ENCODE data around the gene MAX. TPM values are rescaled to one million over a fixed set of nuclear protein-coding genes. Genes with fewer than 3 reads are reported as not detected.

The MAX gene
- total and polyA plus RNA-seq, 2 experiments from 2014 or later = 25.0 to 27.7 TPM

GRCh38 chr14:65079768-65080167, 22.5 kb downstream of the MAX start (continued):
- TF ChIP-seq CTCF (conservative IDR thresholded peaks at IDR 0.05; ENCODE audit: low read depth in 2 of 2) (no peak), CREB1 (CRISPR knock-in tag; IDR thresholded peaks at IDR 0.05; ENCODE audit: low read depth) (no peak), JUNB (IDR thresholded peaks at IDR 0.05; ENCODE audit: unreplicated experiment) (no peak), REST (IDR thresholded peaks at IDR 0.05; ENCODE audit: unreplicated experiment) (no peak), ETS1 (IDR thresholded peaks at IDR 0.05) (no peak), ZNF331 (CRISPR knock-in tag; IDR thresholded peaks at IDR 0.05; ENCODE audit: low read depth) (no peak), EZH2 (IDR thresholded peaks at IDR 0.05; ENCODE audit: low read depth, unreplicated experiment) (no peak), POLR2AphosphoS5 (IDR thresholded peaks at IDR 0.05; ENCODE audit: low read depth) (no peak), STAT1 (IDR thresholded peaks at IDR 0.05; ENCODE audit: unreplicated experiment) (no peak)

GRCh38 chr14:65079201-65079600, 23.1 kb downstream of the MAX start:
- Histone ChIP-seq H3K79me2 (replicated peaks; ENCODE audit: insufficient read depth) (peaks cover 17% of the 10 kb centered on the region; the same call in 1 of the 2 replicates), H3F3A (replicated peaks; ENCODE audit: low read depth) (no peaks in the 10 kb centered on the region), H3K9me2 (ENCODE audit: insufficient read depth) (no peaks in the 10 kb centered on the region), H3K36me3 (ENCODE audit: insufficient read depth) (peaks cover 4% of the 10 kb centered on the region; the same call in 1 of the 2 replicates), H3K4me1 (ENCODE audit: insufficient read depth) (no peaks in the 10 kb centered on the region), H3K4me2 (no peak overlapping the region), H3K27me3 (ENCODE audit: insufficient read depth) (no peaks in the 10 kb centered on the region), H4K20me1 (replicated peaks; ENCODE audit: insufficient read depth) (peaks cover 9% of the 10 kb centered on the region; the same call in 1 of the 2 replicates), H2AFZ (no peak overlapping the region), H3K4me3 (no peak overlapping the region), H3K27ac (ENCODE audit: low read depth) (no peak overlapping the region)
- H3K27ac Mint-ChIP-seq = peak overlapping the region; percentile 51; the same call in 1 of the 2 replicates
- H3K27me3 Mint-ChIP-seq (ENCODE audit: insufficient read depth, low read depth, poor library complexity) = peaks cover 3% of the 10 kb centered on the region
- peaks cover 13% of the 10 kb centered on the region for H3K4me1 Mint-ChIP-seq
- DNase-seq (ENCODE audit: low spot score) = no peak
- H3K36me3 Mint-ChIP-seq (ENCODE audit: low read depth) = peaks cover 56% of the 10 kb centered on the region
- no peak for ATAC-seq
- H3K4me3 Mint-ChIP-seq = no peak overlapping the region
- H3K9me3 Mint-ChIP-seq = no peaks in the 10 kb centered on the region
- TF ChIP-seq STAT1 (IDR thresholded peaks at IDR 0.05; ENCODE audit: unreplicated experiment) (no peak), ETS1 (IDR thresholded peaks at IDR 0.05) (no peak), ZNF331 (CRISPR knock-in tag; IDR thresholded peaks at IDR 0.05; ENCODE audit: low read depth) (no peak), CREB1 (CRISPR knock-in tag; IDR thresholded peaks at IDR 0.05; ENCODE audit: low read depth) (no peak), EZH2 (IDR thresholded peaks at IDR 0.05; ENCODE audit: low read depth, unreplicated experiment) (no peak), POLR2AphosphoS5 (IDR thresholded peaks at IDR 0.05; ENCODE audit: low read depth) (no peak), EZH2phosphoT487 (IDR thresholded peaks at IDR 0.05; ENCODE audit: unreplicated experiment) (no peak), REST (IDR thresholded peaks at IDR 0.05; ENCODE audit: unreplicated experiment) (no peak)

Data from GM23338 (cell line).